ENCODE measurements around the gene CDH22. TPM values are rescaled to one million over a fixed set of nuclear protein-coding genes. Genes with fewer than 3 reads are reported as not detected.

The CDH22 gene
- total RNA-seq, 1 experiment from 2014 or later = not detected

GRCh38 chr20:46182276-46183200, 125.8 kb downstream of the CDH22 start:
- H3K27ac ChIP-seq (ENCODE audit: low read length) = no peak overlapping the region
- H3K4me1 ChIP-seq (ENCODE audit: control insufficient read depth, insufficient read depth, low read length) = no peaks in the 10 kb centered on the region
- in situ Hi-C loops (cut with HindIII; ENCODE audit: low pct_unique_long_range_greater_than_20kb, low sequenced_read_pairs) = no loop called here
- intact Hi-C loops (cut with micrococcal nuclease; ENCODE audit: unreplicated experiment) = no loop called here
- no TSS peak for BruUV-seq (replicated peaks)
- ChIA-PET POLR2A (no interaction called here), CTCF (no interaction called here)
- no peaks in the 10 kb centered on the region for H3K9me3 ChIP-seq (ENCODE audit: control insufficient read depth, insufficient read depth, low read depth, low read length)
- TF ChIP-seq CTCF (IDR thresholded peaks at IDR 0.05) = no peak
- TF ChIP-seq SIN3A (IDR thresholded peaks at IDR 0.05; ENCODE audit: borderline replicate concordance, insufficient read depth, low read depth, low read length) = no peak
- TF ChIP-seq REST (IDR thresholded peaks at IDR 0.05; ENCODE audit: insufficient read depth in 1 of 2, low read depth in 2 of 2, low read length in 1 of 2) = no peak
- 0 out of 2 replicates have a peak, but pooled peaks cover 2% of the 10 kb centered on the region for H3K27me3 ChIP-seq (ENCODE audit: control insufficient read depth, insufficient read depth, low read length)
- H3K36me3 ChIP-seq (ENCODE audit: control insufficient read depth, insufficient read depth, low read length) = no peaks in the 10 kb centered on the region
- ATAC-seq (no peak), DNase-seq (ENCODE audit: low read depth, low spot score) (no peak)
- no peak overlapping the region for H3K4me3 ChIP-seq (ENCODE audit: low read depth in 2 of 2, low read length in 2 of 2)

- H3K36me3 ChIP-seq (ENCODE audit: control insufficient read depth, insufficient read depth, low read length) = no peaks in the 10 kb centered on the region
- H3K27ac ChIP-seq (ENCODE audit: low read length) = no peak overlapping the region
- no peak overlapping the region for H3K4me3 ChIP-seq (ENCODE audit: low read depth in 2 of 2, low read length in 2 of 2)
- no peaks in the 10 kb centered on the region for H3K4me1 ChIP-seq (ENCODE audit: control insufficient read depth, insufficient read depth, low read length)
- no TSS peak for BruUV-seq (replicated peaks)
- no peak for TF ChIP-seq SIN3A (IDR thresholded peaks at IDR 0.05; ENCODE audit: borderline replicate concordance, insufficient read depth, low read depth, low read length)
- TF ChIP-seq REST (IDR thresholded peaks at IDR 0.05; ENCODE audit: insufficient read depth in 1 of 2, low read depth in 2 of 2, low read length in 1 of 2) = no peak
- no peak for TF ChIP-seq POLR2AphosphoS5 (IDR thresholded peaks at IDR 0.05; ENCODE audit: low read depth, low read length)
- TF ChIP-seq TCF7L2 (IDR thresholded peaks at IDR 0.05; ENCODE audit: low read depth, low read length) = no peak
- no peak for TF ChIP-seq CTCF (IDR thresholded peaks at IDR 0.05)
- intact Hi-C loops (cut with micrococcal nuclease; ENCODE audit: unreplicated experiment) = no loop called here
- ATAC-seq = no peak
- no peaks in the 10 kb centered on the region for H3K9me3 ChIP-seq (ENCODE audit: control insufficient read depth, insufficient read depth, low read depth, low read length)
- in situ Hi-C loops (cut with HindIII; ENCODE audit: low pct_unique_long_range_greater_than_20kb, low sequenced_read_pairs) = no loop called here
- ChIA-PET CTCF (interaction anchor here (0.5 kb wide), 1 partner anchor 122 kb away, joined by 7 read pairs; no protein-coding TSS in a partner anchor), POLR2A (no interaction called here)
- DNase-seq (ENCODE audit: low read depth, low spot score) = no peak
- peaks cover 8% of the 10 kb centered on the region; the same call in 1 of the 2 replicates for H3K27me3 ChIP-seq (ENCODE audit: control insufficient read depth, insufficient read depth, low read length)
Observed at GRCh38 chr20:46179862-46180261, 128.4 kb downstream of the CDH22 start.
